Stimulated activated CD8-positive, alpha-beta memory T cell treated with anti-CD3 and anti-CD28 coated beads, Interleukin-4, amount 100 ng/mL, for 4 hours (primary cell): ENCODE data around the gene HSD17B3.
A peak's percentile ranks its signal among the peaks of the same experiment; 100 is the strongest.
"Not testable (repeated sequence)": the region's sequence is repeated elsewhere in the genome, so short reads cannot be mapped to it uniquely, and the experiment has no call there.

Source experiments
- DNase-seq, 2 donors: peaks; one replicate each; pipeline ENCODE4 v3.0.0-alpha.2; 2020; ENCODE audit warnings: low read depth in 2 of 2, low spot score in 1 of 2

Gene HSD17B3

DNA sequence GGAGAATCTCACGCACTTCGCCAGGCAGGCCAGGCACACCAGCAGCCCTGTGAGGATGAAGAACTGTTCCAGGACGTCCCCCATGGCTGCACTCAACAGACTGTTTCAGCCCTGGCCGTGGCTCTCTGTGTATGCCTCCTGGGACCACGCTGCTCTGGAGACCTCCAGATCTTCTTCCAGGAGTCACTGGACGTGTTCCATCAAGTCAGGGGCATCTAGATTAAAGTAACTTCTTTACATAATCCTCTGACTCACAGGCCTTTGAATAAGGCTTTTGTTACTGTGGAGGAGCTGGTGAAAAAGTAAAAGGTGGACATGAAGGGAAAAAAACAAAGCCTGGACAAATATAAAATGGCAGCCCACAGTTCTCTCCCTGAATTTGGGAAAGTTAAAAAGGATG lies at the start of gene HSD17B3:
Gene HSD17B3 (minus strand): TSS at position 156 of the 400 bp plus-strand sequence. CDS start 72 bp downstream, at position 84.
- DNase-seq = no peak

- no peak for DNase-seq
Observed at GRCh38 chr9:96350866-96351265, 48.9 kb upstream of the HSD17B3 start.

DNA sequence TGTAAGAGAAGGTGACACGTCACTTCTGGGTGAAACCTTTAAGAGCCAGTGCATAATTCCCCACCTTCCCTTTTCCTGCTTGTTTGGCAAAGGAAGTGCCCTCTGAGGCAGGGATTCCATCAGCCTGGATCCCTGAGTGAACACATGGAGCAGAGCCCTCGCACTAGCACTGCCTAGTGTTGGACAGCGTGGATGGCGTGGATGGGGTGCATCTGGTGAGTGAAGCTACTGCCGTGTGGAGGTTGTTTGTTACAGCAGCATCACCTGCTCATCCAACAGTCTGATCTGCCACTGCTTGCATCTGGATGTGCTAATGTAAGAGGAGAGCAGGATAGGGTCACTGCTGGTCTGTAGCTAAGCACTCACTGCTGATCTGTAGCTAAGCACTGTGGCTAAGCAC lies 46.3 kb upstream of the HSD17B3 start:
- no peak for DNase-seq

DNA sequence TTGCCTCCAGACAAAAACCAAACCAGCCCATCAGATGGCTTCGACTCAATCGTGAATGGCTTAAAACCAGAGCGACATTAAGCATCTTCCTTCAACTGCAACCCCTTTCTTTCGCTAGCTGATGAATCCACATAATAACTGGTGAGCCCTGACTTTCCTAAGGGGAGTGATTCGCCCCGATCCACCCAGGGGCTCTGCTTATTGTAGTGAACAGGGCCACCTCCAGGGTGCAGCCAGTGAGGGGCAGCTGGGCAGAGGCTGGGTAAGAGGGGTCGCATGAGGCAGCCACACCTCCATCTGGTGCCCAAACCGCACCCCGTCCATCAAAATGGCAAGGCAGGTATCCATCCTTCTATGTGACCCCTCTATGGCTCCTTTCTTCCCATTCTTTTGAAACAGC lies 43.6 kb upstream of the HSD17B3 start:
- no peak for DNase-seq

GRCh38 chr9:96344458-96345180 lies 42.6 kb upstream of the HSD17B3 start:
- DNase-seq = no peak

DNA sequence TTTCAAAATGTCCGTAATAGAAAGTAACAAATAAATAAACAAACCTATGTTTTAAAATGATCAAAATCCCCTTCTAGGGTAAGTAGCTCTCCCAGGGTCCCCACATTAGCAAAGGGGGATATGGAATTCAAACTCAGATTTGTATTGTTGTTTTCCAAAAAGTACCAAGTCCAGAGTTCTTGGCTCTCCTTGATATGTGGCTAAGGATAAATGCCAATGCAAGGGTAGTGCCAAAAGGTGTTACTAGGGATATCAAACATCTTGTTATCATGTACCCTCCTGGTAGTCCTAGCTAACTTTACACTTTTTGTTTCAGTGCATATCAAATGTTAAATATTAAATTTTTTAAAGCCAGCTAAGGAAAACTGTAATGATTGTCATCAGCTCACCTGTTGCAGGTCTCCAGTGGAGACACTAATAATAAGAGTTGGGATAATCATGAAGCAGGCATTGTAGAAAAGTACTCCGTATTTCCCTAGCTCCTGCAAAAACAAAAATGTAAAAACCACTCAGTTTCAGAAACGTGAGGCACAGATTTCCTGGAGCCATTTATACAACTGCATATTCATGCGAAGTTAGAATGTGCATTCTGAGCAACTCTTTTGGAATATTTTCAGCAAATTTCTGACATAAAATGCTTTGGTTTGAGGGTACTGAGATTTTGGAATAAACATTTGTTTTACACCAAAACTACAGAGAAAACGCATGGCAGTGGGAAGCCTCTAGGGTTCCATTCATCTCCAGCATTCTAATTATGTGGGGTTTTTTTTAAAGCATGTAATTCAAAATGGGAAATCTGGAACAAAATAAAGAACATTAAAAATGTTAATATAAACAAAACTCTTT lies 41.8 kb upstream of the HSD17B3 start:
- DNase-seq = no peak

DNA sequence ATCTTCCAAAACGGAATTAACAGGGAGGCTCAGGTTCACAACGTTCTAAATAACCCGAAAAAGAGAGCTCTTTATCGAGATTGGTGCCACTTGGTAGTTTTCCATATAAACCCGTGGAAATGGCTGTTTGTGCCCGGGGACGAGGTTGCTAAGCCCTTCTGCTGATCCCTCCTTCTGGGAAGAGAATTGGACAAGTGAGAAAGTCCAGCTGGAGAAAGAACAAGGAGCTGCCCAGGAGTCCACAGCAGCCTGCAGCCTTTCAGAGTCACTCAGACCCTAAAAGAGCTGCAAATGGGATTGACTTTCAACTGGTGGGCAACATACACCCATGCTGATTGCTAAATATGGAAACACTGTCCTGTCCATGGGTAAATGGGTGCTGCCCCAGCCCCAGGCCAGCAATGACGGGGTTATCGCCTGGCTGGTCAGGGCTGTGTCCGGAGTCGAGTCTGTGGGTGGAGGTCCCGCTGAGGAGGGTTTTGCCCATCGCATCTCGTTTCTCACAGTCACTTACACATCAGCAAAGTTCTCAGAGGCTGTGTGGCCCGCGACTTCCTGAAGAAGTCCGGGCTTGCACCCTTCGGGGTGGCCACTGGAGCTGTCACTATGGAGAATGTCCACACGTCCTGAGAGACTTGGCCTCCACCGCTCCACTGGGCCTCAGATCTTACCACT lies 40.7 kb upstream of the HSD17B3 start:
- DNase-seq = no peak

- DNase-seq = no peak
Observed at GRCh38 chr9:96340707-96341106, 38.7 kb upstream of the HSD17B3 start.

DNA sequence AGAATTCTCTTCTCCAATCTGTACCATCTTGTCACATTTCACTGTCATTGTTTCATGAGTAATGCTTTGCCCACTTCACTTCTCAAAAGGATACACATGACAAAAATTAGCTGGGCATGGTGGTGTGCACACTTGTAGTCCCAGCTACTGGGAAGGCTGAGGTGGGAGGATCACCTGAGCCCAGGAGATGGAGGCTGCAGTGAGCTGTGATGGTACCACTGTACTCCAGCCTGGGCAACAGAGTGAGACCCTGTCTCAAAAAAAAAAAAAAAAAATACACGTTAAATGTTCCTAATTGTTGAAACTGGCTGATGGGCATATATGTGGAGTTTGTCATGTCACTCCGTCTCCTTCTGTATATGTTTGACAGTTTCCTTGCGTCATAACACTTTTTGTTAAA lies 36.3 kb upstream of the HSD17B3 start:
- no peak for DNase-seq

GRCh38 chr9:96333958-96334357 lies 32.0 kb upstream of the HSD17B3 start:
- no peak for DNase-seq

DNA sequence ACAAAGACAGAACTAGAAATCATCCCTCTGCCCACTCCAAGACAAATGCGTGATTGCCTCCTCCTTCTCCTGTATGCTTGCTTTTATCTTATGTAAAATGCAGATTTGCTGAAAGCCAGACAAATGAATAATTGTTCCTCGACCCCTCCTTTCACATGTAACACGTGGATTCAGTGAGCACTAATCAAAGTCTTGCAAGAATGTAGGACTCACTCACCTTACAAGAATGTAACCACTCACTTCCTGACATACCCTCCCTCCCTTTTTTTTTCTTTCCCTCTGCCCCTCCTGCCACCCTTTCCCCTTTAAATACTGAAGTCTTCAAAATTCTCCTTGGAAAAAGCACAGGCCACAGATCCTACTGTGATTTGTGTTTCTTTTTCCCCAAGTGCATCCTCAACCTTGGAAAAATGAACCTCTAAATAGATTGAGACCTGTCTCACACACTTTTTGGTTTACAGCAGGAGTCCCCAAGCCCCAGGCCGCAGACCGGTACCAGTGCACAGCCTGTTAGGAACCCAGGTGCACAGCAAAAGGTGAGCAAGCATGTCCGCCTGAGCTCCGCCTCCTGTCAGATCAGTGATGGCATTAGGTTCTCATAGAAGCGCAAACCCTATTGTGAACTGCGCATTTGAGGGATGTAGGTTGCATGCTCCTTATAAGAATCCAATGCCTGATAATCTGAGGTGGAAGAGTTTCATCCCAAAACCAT lies 29.4 kb upstream of the HSD17B3 start:
- no peak for DNase-seq

- no peak for DNase-seq
Observed at GRCh38 chr9:96327694-96328352, 25.8 kb upstream of the HSD17B3 start.

DNA sequence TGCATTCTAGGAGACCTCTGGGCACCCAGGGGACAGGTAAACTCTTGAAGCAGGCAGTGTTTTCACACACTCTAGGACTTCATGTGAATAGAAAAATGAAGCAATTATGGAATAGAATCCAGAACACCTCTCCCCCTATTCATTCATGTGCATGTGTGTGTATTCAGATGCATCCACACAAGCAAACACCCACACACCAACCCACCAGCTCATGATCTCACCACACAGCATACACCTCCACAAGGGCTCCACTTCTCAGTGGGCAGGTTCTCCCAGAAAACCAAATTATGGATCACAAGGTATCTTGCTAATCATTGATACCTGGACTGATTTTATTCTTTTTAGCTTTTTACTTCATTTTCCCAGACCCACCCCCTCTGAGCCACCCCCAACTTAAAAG lies 21.2 kb upstream of the HSD17B3 start:
- DNase-seq = no peak

DNA sequence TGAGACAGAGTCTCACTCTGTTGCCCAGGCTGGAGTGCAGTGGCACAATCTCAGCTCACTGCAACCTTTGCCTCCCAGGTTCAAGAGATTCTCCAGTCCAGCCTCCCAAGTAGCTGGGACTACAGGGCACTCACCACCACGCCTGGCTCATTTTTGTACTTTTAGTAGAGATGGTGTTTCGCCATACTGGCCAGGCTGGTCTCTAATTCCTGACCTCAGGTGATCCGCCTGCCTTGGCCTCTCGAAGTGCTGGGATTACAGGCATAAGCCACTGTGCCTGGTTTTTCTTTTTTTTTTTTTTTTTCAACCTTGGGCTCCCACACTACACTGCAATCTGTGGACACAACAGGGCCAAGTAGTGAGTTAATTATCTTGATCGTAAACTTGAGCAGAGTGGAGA lies 20.8 kb upstream of the HSD17B3 start:
- not testable (repeated sequence) for DNase-seq

GRCh38 chr9:96322210-96322609 lies 20.2 kb upstream of the HSD17B3 start:
- not testable (repeated sequence) for DNase-seq

DNA sequence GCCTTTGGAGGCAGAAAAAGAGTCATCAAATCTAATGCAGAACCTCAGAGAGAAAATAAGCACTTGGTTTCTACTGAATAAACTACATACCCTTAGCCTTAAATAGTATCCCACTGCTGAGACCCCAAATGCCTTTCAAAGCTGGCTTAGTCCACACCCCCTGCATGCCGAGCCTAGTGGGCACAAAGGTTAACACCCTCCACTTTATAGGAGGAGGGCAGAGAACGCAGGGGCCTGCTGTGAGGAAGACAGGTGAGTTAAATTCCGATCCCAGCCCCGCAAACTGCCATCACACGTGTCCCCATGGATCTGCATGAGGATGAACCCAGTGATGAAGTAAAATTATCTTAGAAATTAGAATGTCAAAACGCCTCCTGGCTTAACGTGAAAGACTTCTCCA lies 19.5 kb upstream of the HSD17B3 start:
- no peak for DNase-seq

DNA sequence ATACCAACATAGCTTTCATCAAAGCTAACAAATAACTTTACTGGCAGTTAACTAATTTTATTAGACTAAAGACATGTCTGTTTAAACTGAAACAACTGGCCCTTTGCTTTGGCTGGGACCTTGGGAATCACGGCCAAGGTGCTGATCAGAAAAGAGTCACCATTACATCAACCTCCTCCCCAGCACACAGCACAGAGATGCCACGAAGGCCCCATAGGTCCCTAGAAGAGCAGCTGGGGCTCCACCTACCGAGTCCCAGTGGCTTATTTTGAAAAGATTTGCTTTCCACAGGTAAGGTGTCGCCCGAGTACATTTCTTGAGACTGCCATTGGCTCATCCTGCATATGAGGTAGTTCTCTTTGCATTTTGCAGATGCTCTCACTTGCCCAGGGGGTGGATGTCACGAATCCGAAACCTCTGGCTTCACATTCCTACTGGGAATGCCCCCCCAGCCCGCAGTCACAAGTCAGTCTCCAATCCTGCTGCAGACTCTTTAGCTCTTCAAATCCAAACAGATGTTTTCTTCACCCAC lies 18.8 kb upstream of the HSD17B3 start:
- DNase-seq = no peak

GRCh38 chr9:96318921-96319565 lies 17.1 kb upstream of the HSD17B3 start:
- DNase-seq = no peak

GRCh38 chr9:96317335-96317980 lies 15.5 kb upstream of the HSD17B3 start:
- peak; percentile 11 to 17 for DNase-seq
